Stimulated activated CD4-positive, alpha-beta T cell treated with anti-CD3 and anti-CD28 coated beads, Interleukin-1b, Interleukin-23, amount 100 ng/mL, for 48 hours (primary cell): ENCODE measurements around the gene TXLNG.
A peak's percentile ranks its signal among the peaks of the same experiment; 100 is the strongest.
"Not testable (repeated sequence)": the region's sequence is repeated elsewhere in the genome, so short reads cannot be mapped to it uniquely, and the experiment has no call there.

ENCODE experiments used
- DNase-seq: peaks from one replicate; pipeline ENCODE4 v3.0.0-alpha.2; 2020

The TXLNG gene

DNA sequence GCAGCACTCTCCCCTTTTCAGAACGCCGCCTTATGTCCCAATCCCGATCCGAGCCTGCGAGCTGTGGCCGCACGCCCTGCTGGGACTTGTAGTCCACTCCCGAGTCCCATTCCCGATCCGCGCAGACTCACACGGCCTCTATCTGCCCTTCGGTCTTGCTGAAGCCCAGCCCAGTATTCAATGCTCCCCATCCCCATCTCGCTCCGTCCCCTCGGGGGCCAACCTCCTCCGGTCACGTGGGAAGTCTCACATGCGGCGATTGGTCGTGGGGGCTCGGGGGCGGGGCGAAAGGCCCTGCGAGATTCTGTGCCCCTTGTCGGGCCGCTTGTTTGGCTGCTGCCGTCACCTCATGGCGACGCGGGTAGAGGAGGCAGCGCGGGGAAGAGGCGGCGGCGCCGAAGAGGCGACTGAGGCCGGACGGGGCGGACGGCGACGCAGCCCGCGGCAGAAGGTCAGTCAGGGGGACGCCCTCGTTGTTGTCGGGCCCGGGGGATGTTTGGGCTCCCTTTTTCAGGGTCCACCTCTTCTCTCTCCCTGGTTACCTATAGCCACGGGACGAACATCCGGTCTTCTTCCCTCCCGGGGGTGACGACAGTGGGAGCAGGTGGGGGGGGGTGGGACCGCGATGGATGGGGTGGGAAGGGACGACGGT, at the start of gene TXLNG:
TSS of gene TXLNG (plus strand) at position 328 of the 652 bp plus-strand sequence. CDS start at position 350, 22 bp downstream.
- DNase-seq: peak; percentile 95

- no peak for DNase-seq
Observed at GRCh38 chrX:16737024-16737423, 49.2 kb upstream of the TXLNG start.

DNA sequence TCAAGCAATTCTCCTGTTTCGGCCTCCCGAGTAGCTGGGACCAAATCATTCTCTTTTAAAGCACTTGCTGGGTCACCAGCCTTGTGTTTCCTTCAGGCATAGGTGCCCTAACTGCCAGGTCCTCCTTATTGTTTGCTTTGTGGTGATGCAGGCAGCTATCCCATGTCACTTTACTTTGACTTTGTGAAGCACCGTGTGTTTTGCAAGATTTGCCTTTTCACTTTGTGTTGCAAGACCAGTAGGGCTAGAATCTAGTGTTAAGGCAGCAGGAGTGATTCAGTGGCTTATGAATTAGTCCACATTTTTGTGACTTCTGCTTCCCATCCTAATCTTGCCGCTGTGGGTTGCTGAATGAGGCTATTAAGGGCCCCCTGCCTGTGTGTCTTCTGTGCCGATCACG, 46.7 kb upstream of the TXLNG start:
- no peak for DNase-seq

GRCh38 chrX:16743604-16744325, 42.5 kb upstream of the TXLNG start:
- DNase-seq: no peak

GRCh38 chrX:16745102-16745501, 41.2 kb upstream of the TXLNG start:
- no peak for DNase-seq

GRCh38 chrX:16745659-16746058, 40.6 kb upstream of the TXLNG start:
- no peak for DNase-seq

DNA sequence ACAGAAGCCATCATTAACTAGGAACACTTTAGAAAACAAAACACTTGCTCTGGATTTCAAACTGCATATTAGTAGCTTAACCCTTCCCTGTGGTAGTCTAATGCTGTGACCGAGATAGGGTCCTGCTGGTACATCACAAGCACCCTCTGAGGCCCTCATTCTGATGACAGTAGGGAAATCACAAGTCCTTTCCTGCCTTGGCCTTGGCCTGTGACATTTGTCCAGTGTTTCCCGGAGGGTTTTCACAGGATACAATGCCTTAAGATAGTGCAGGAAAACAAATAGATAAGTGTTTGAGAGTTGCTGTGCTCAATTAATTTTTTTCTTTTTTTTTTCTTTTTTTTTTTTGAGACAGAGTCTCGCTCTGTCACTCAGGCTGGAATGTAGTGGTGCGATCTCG, 37.8 kb upstream of the TXLNG start:
- no peak for DNase-seq

GRCh38 chrX:16750136-16750535, 36.1 kb upstream of the TXLNG start:
- DNase-seq: no peak

DNA sequence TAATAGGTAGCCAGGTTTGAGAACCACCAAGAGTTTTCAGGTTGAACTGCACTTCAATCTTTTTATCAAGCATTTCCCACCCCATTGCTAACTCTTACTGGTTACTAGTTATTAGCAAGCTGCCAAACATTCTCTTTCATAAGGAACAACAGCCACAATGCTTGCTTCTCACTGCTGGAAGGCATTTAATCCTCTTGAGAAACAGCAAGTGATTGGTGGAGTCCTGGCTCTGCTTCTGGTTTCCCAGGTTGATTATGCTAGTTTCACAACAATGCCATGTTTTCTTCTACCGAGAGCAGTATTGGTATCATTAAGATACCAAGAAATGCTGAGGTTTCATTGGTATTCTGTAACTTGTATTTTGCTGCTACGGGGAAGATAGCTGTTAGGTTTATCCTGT, 32.2 kb upstream of the TXLNG start:
- no peak for DNase-seq

DNA sequence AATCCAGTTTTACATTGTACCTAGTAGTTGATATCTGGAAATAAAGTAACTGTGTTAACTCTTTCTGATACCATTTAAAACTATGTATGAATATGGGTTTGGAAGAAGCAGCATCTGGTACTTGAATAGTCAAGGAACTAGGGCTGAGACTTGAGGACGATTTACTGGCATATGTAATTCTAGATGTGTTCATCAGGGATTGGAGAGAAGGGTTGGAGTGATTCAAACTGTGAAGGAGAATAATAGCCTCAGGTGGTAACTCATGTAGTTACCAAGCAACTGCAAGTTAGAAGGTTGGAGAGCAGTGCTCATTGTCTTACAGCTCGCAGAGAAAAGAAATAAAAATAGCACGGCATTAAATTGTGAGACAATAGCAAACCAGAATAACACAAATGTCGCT, 29.5 kb upstream of the TXLNG start:
- no peak for DNase-seq

DNA sequence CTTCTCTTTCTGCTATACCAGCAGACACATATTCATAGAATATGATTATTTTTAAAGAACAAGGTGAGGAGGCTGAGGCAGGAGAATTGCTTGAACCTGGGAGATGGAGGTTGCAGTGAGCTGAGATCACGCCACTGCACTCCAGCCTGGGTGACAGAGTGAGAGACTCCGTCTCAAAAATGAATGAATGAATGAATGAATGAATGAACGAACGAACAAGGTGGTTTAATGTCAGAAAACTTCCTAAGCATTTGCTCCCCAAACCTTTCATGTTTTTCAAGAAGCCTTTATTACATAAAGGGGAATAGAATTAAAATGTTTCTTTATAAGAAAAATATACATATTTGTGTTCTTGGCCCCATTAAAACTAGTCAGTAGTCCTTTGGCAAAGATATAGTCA, 24.8 kb upstream of the TXLNG start:
- not testable (repeated sequence) for DNase-seq

DNA sequence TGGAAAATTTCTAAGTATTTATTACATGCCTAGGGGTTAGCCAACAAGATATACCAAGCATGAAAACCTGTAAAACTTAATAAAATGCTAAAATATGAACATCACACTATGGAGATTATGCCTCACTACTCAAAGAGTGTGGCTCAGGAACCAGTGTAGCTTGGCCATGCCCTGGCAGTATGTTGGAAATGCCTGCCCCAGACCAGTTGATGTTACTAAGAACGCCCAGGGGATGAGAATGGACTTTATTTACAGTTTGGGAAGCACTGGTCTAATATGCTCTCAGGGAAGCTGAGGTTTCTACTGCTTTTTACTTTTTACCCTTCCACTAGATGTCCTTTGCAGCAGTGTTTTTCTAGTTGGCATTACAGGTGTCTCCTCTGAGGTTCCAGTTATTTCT, 23.7 kb upstream of the TXLNG start:
- DNase-seq: no peak

DNA sequence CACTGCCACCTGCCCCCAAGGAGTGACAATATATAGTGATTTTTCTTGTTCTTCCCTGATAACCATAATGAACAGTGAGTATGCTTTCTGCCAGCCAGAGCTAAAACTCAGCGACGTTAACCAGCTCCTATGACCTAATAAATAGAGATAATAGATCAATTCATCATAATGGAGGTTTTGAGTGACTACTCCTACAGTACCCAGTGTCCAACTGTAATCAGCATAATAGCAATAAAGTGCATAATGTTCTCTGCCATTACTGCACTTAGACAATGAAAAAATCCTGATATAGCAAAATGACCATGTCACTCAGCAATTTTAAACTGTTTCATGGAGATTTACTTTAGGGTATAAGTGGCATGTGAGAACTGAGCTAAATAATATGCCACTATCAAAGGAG, 20.7 kb upstream of the TXLNG start:
- DNase-seq: no peak

GRCh38 chrX:16770970-16771482, 15.2 kb upstream of the TXLNG start:
- DNase-seq: no peak

DNA sequence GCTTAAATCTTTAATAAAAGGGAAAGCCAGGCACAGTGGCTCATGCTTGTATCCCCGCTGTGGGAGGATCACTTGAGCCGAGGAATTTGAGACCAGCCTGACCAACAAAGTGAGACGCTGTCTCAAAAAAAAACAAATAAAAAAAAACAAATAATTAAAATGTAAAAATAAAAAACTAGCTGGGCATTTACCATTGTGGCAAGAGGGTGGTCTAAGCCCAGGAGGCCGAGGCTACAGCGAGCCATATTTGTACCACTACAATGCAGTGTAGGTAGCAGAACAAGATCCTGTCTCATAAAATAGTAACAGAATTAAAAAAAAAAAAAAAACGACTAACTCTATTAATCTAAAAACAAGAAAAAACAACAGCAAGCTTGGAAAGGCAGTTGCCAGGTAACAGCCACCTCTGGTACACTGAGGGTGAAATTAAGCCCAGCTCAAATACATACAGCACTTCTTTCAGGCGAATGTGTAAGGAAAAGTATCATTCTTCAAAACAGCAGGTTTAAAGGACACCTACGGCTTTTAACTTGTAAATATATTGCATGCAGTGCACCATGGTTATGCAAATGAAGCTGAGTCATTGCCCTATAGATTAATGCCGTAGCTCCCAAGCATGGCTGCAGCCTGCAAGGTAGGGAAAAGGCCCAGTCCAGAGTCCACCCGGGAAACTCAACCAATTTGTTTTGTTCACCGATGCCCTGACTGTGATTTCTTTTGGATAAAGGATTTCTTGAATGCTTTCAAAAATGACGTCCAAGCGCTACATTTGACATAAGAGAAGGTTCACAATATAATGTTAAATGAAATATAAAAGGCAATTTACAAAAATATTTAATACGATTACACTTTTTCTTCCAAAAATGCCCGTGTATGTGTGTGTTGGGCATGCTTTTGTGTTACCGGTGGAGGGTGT, 14.5 kb upstream of the TXLNG start:
- peak; percentile 7 for DNase-seq

- DNase-seq: no peak
Observed at GRCh38 chrX:16772460-16772859, 13.8 kb upstream of the TXLNG start.

DNA sequence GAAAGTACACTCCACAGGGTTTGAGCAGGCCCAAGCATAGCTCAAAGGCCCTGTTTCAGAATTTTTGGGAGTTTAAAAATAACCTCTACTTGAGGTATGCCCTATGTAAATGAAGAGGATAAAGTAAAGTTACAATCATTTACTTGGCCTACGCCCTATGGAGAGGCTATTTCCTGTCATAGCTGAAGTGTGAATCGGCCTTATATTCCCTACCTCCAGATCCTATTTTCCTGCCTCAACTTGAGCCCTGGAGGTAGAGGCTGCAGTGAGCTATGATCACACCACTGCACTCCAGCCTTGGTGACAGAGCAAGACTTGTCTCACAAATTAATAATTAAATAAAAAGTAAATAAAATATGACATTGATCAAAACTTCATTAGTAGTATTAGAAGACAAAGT, 11.5 kb upstream of the TXLNG start:
- DNase-seq: no peak

- DNase-seq: no peak
Observed at GRCh38 chrX:16778545-16778944, 7.7 kb upstream of the TXLNG start.

GRCh38 chrX:16778993-16779392, 7.3 kb upstream of the TXLNG start:
- no peak for DNase-seq

GRCh38 chrX:16779815-16780214, 6.5 kb upstream of the TXLNG start:
- DNase-seq: not testable (repeated sequence)

GRCh38 chrX:16783452-16783851, 2.8 kb upstream of the TXLNG start:
- no peak for DNase-seq

GRCh38 chrX:16784440-16784839, 1.8 kb upstream of the TXLNG start:
- DNase-seq: not testable (repeated sequence)
